ENCODE measurements around the gene OFD1.

- TF ChIP-seq CTCF (IDR thresholded peaks at IDR 0.05): no peak
- no peak for TF ChIP-seq POLR2A (IDR thresholded peaks at IDR 0.05)
Measured at GRCh38 chrX:13694359-13694758, 40.2 kb upstream of the OFD1 start.

All from heart left ventricle (tissue), 13 donors.